A673 (cell line): Measurements from ENCODE around the gene OR2H2. TPM values are rescaled to one million over a fixed set of nuclear protein-coding genes. Genes with fewer than 3 reads are reported as not detected.

ENCODE experiments used
- BruUV-seq: library from RNA; stranded (reverse); fragments of 400-500 nt; replicated peaks from 2 replicates; lab custom pipeline; 2021; lab: Mats Ljungman, UMichigan
- CTCF ChIA-PET: fragments of 300-600 bp; sonication (Branson Sonifier 250); formaldehyde crosslinking; loops from one replicate; lab custom pipeline; 2022; ENCODE audit warnings: antibody characterized with exemption; lab: Charles Lee
- POLR2A ChIA-PET: fragments of 300-600 bp; sonication (Branson Sonifier 250); formaldehyde crosslinking; loops from one replicate; lab custom pipeline; 2022; ENCODE audit warnings: antibody characterized with exemption; ENCODE audit not compliant: low non-redundant PET; lab: Charles Lee
- DNase-seq: peaks from one replicate; pipeline ENCODE4 v3.0.0-alpha.2; 2015; ENCODE audit warnings: low spot score
- H3K27ac ChIP-seq: fragments of 200-600 bp; sonication (generic); 2 replicates; pipeline ENCODE4 v1.5.1; 2016; ENCODE audit warnings: mixed run types, low read depth, mild to moderate bottlenecking, mixed read lengths, antibody characterized with exemption, low read length; ENCODE audit not compliant: poor library complexity, severe bottlenecking
- H3K27me3 ChIP-seq: fragments of 200-600 bp; sonication (generic); replicated peaks from 2 replicates; pipeline ENCODE4 v1.6.1; 2017; ENCODE audit warnings: mixed run types, low read depth, mild to moderate bottlenecking, mixed read lengths, antibody characterized with exemption, low read length; ENCODE audit not compliant: insufficient read depth, poor library complexity
- H3K36me3 ChIP-seq: fragments of 200-600 bp; sonication (generic); 2 replicates; pipeline ENCODE4 v1.6.1; 2016; ENCODE audit warnings: mixed run types, mild to moderate bottlenecking, mixed read lengths, antibody characterized with exemption, low read length; ENCODE audit not compliant: insufficient read depth, poor library complexity, severe bottlenecking
- H3K4me1 ChIP-seq: fragments of 200-600 bp; sonication (generic); 2 replicates; pipeline ENCODE4 v1.6.1; 2017; ENCODE audit warnings: mixed run types, mild to moderate bottlenecking, mixed read lengths, antibody characterized with exemption, low read length; ENCODE audit not compliant: insufficient read depth, poor library complexity, severe bottlenecking
- H3K4me3 ChIP-seq: fragments of 200-600 bp; sonication (generic); 2 replicates; pipeline ENCODE4 v1.5.1; 2016; ENCODE audit warnings: low read depth, mixed run types, mild to moderate bottlenecking, mixed read lengths, low read length; ENCODE audit not compliant: poor library complexity, severe bottlenecking
- H3K9me3 ChIP-seq: fragments of 200-600 bp; sonication (generic); 2 replicates; pipeline ENCODE4 v1.6.1; 2016; ENCODE audit warnings: mixed run types, low read depth, mild to moderate bottlenecking, mixed read lengths, antibody characterized with exemption, low read length; ENCODE audit not compliant: poor library complexity, severe bottlenecking
- CTCF ChIP-seq: fragments of 300-800, 200-600 bp; sonication (generic); conservative IDR thresholded peaks from 2 replicates; pipeline ENCODE4 v1.5.1; 2017; ENCODE audit warnings: low read depth, mild to moderate bottlenecking, antibody characterized with exemption, low read length, moderate library complexity, mixed read lengths
- EZH2 ChIP-seq: fragments of 200-600 bp; sonication (generic); IDR thresholded peaks from 2 replicates; pipeline ENCODE4 v1.6.1; 2017; ENCODE audit warnings: borderline replicate concordance, low read depth, mild to moderate bottlenecking, mixed read lengths, antibody characterized with exemption, low read length; ENCODE audit not compliant: poor library complexity, severe bottlenecking
- intact Hi-C: fragments of 100-400 bp; cut with micrococcal nuclease; formaldehyde crosslinking; loops from one replicate; pipeline ENCODE4 v1.10.0; 2022; ENCODE audit not compliant: unreplicated experiment
- total RNA-seq: library from RNA; stranded (reverse); gene quantifications from 2 replicates; pipeline ENCODE4 v1.2.3, GENCODE V29; 2021

OR2H2 gene
- total RNA-seq, 1 experiment from 2014 or later, result not detected

- Histone ChIP-seq H3K36me3 (no peaks in the 10 kb centered on the region), H3K27ac (no peak overlapping the region)
- BruUV-seq, result no TSS peak
Observed at GRCh38 chr6:29567991-29568390, 16.9 kb upstream of the OR2H2 start.

GRCh38 chr6:29576056-29576455 lies 8.9 kb upstream of the OR2H2 start:
- CTCF ChIA-PET, result no interaction called here
- POLR2A ChIA-PET, result no interaction called here
- no peak for DNase-seq
- no peaks in the 10 kb centered on the region for H3K36me3 ChIP-seq
- TF ChIP-seq CTCF, result no peak
- no peak for TF ChIP-seq EZH2
- H3K9me3 ChIP-seq, result no peaks in the 10 kb centered on the region
- BruUV-seq, result no TSS peak
- H3K27me3 ChIP-seq, result peaks cover 32% of the 10 kb centered on the region
- H3K27ac ChIP-seq, result no peak overlapping the region
- intact Hi-C loops, result no loop called here
- no peak overlapping the region for H3K4me3 ChIP-seq
- H3K4me1 ChIP-seq, result no peaks in the 10 kb centered on the region

More at GRCh38 chr6:29567991-29568390, 16.9 kb upstream of the OR2H2 start:
- no peak for DNase-seq
- Histone ChIP-seq H3K4me3 (no peak overlapping the region), H3K9me3 (no peaks in the 10 kb centered on the region), H3K27me3 (peaks cover 86% of the 10 kb centered on the region), H3K4me1 (no peaks in the 10 kb centered on the region)
- CTCF ChIA-PET, result no interaction called here
- TF ChIP-seq CTCF (no peak), EZH2 (no peak)
- POLR2A ChIA-PET, result no interaction called here
- intact Hi-C loops, result no loop called here

GRCh38 chr6:29577544-29577943 lies 7.4 kb upstream of the OR2H2 start:
- no peak overlapping the region for H3K4me3 ChIP-seq
- CTCF ChIA-PET, result no interaction called here
- no peaks in the 10 kb centered on the region for H3K36me3 ChIP-seq
- H3K27me3 ChIP-seq, result peaks cover 18% of the 10 kb centered on the region
- POLR2A ChIA-PET, result no interaction called here
- DNase-seq, result no peak
- TF ChIP-seq EZH2 (no peak), CTCF (no peak)
- no peaks in the 10 kb centered on the region for H3K4me1 ChIP-seq
- no TSS peak for BruUV-seq
- no peaks in the 10 kb centered on the region for H3K9me3 ChIP-seq
- intact Hi-C loops, result no loop called here
- no peak overlapping the region for H3K27ac ChIP-seq
